ENCODE results near the gene ARSB. TPM values are rescaled to one million over a fixed set of nuclear protein-coding genes. Genes with fewer than 3 reads are reported as not detected.

Gene ARSB
- total and polyA plus RNA-seq, 2 experiments from 2014 or later: 16.0 to 25.5 TPM

DNA sequence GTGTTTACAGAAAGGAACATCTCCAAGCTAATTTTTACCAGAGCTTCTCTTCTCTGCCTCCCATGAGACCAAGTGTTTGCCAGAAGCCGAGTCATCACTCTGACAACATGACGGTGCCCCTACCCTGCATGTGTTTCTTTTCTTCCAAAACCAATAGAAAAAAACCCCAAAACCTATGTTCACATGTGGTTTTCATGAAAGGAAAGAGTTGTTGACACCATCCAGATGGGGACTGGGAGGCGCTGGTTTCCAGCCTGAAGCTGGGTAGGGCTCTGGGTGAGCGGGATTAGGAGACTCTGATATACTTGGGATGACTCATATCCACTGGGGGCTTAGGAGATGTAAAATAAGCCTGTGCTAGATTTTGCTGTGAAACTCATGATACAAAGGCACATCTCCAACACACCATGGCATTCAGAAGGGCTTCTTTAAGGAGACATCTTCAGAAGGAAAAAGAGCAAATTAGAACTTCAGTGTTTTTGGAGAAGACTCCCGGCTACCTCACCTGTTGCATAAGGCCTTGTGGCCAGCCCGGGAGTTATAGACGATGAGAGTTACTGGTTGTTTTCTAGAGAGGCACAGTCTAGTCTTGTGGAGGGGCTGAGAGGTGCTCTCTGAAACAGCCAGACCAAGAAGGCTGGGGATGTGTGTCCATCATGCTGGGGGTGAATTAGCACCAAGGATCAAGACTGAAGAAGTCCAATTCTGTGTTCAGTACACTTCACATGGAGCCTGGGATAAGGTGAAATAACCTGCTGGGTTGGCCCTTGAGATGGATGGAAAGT is 227.6 kb downstream of the ARSB start:
- H3K4me3 ChIP-seq: no peak overlapping the region
- H3K27ac ChIP-seq: no peak overlapping the region
- no peaks in the 10 kb centered on the region for H3K36me3 ChIP-seq
- no peaks in the 10 kb centered on the region for H3K4me1 ChIP-seq (ENCODE audit: low read depth)
- peak in 1 of 2 donors; percentile 72 for DNase-seq (ENCODE audit: low read depth in 1 of 2, low spot score in 1 of 2)
- no peaks in the 10 kb centered on the region for H3K27me3 ChIP-seq
- H3K9me3 ChIP-seq (ENCODE audit: low read depth): no peaks in the 10 kb centered on the region
- TF ChIP-seq CTCF (IDR thresholded peaks at IDR 0.05; ENCODE audit: low read depth, low read length): no peak

DNA sequence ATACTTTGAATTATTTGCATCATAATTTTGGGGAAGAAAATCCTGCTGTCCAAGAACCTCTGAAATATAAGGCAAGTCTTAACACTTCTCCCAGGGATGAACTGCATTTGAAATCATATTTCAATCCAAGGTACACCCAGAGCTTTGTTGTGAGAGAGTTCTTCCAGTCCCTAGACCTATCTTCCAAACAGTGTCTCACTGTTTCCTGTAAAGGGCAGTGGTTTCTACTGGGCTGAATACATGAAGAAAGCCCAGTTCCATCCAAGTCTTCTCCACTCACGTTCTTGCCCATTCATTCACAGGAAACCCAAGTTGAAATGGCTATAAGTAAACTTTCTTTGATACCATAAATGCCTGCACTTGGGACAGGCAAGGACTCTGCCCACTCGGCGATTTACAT is 228.3 kb downstream of the ARSB start:
- H3K36me3 ChIP-seq: no peaks in the 10 kb centered on the region
- no peaks in the 10 kb centered on the region for H3K9me3 ChIP-seq (ENCODE audit: low read depth)
- H3K27me3 ChIP-seq: no peaks in the 10 kb centered on the region
- DNase-seq (ENCODE audit: low read depth in 1 of 2, low spot score in 1 of 2): no peak
- no peak overlapping the region for H3K4me3 ChIP-seq
- no peak overlapping the region for H3K27ac ChIP-seq
- H3K4me1 ChIP-seq (ENCODE audit: low read depth): no peaks in the 10 kb centered on the region
- no peak for TF ChIP-seq CTCF (IDR thresholded peaks at IDR 0.05; ENCODE audit: low read depth, low read length)

- TF ChIP-seq CTCF (IDR thresholded peaks at IDR 0.05; ENCODE audit: low read depth, low read length): no peak
- DNase-seq (ENCODE audit: low read depth in 1 of 2, low spot score in 1 of 2): no peak
Measured at GRCh38 chr5:78755822-78756429, 229.2 kb downstream of the ARSB start.

GRCh38 chr5:78754655-78755054 is 230.5 kb downstream of the ARSB start:
- Histone ChIP-seq H3K27ac (no peak overlapping the region), H3K27me3 (no peaks in the 10 kb centered on the region), H3K4me3 (no peak overlapping the region), H3K36me3 (no peaks in the 10 kb centered on the region), H3K4me1 (ENCODE audit: low read depth) (no peaks in the 10 kb centered on the region), H3K9me3 (ENCODE audit: low read depth) (no peaks in the 10 kb centered on the region)
- TF ChIP-seq CTCF (IDR thresholded peaks at IDR 0.05; ENCODE audit: low read depth, low read length): no peak
- DNase-seq (ENCODE audit: low read depth in 1 of 2, low spot score in 1 of 2): no peak

More at GRCh38 chr5:78755822-78756429, 229.2 kb downstream of the ARSB start:
- Histone ChIP-seq H3K36me3 (no peaks in the 10 kb centered on the region), H3K4me1 (ENCODE audit: low read depth) (no peaks in the 10 kb centered on the region), H3K9me3 (ENCODE audit: low read depth) (no peaks in the 10 kb centered on the region), H3K4me3 (no peak overlapping the region), H3K27me3 (no peaks in the 10 kb centered on the region), H3K27ac (no peak overlapping the region)

DNA sequence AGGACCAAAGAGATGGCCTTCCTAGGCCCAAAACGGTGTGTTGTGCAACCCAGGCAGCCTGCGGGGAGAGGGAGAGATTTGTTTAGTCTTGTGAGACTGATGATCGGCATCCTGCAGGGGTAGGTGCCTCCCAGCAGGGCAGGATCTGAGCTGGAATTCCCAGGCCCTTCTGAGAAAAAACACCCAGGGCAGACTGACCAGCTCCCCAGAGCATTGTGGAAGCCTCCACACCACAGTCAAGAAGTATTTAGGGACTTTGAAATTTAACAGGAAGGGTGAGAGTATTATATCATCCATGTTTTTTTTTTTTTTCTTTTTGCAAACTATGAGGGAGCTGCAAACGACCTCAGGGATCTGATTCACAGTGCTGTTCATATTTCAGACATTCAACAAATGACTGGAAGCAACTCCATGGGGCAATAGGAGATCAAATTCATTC is 232.0 kb downstream of the ARSB start:
- Histone ChIP-seq H3K27ac (no peak overlapping the region), H3K36me3 (no peaks in the 10 kb centered on the region), H3K9me3 (ENCODE audit: low read depth) (no peaks in the 10 kb centered on the region), H3K27me3 (no peaks in the 10 kb centered on the region), H3K4me1 (ENCODE audit: low read depth) (no peaks in the 10 kb centered on the region), H3K4me3 (no peak overlapping the region)
- no peak for DNase-seq (ENCODE audit: low read depth in 1 of 2, low spot score in 1 of 2)
- TF ChIP-seq CTCF (IDR thresholded peaks at IDR 0.05; ENCODE audit: low read depth, low read length): no peak
